ENCODE results near the gene ATF7IP.
A peak's percentile ranks its signal among the peaks of the same experiment; 100 is the strongest.

Gene ATF7IP

GRCh38 chr12:14473707-14474287, 108.3 kb downstream of the ATF7IP start:
- no peak for DNase-seq (ENCODE audit: insufficient read length, low spot score)
- FAIRE-seq, result no peak
- TF ChIP-seq PAX5 (IDR thresholded peaks at IDR 0.05; ENCODE audit: insufficient read depth, low read length, severe bottlenecking) (no peak), POU2F2 (IDR thresholded peaks at IDR 0.05; ENCODE audit: low read depth, low read length) (no peak), POLR2AphosphoS5 (IDR thresholded peaks at IDR 0.05; ENCODE audit: low read depth, low read length) (no peak), TAF1 (IDR thresholded peaks at IDR 0.05; ENCODE audit: low read depth, low read length) (no peak)

- DNase-seq (ENCODE audit: insufficient read length, low spot score), result no peak
- no peak for TF ChIP-seq POU2F2 (IDR thresholded peaks at IDR 0.05; ENCODE audit: low read depth, low read length)
- TF ChIP-seq PAX5 (IDR thresholded peaks at IDR 0.05; ENCODE audit: insufficient read depth, low read length, severe bottlenecking), result no peak
- TF ChIP-seq POLR2A (IDR thresholded peaks at IDR 0.05; ENCODE audit: low read depth, low read length), result no peak
- TF ChIP-seq TAF1 (IDR thresholded peaks at IDR 0.05; ENCODE audit: low read depth, low read length), result no peak
- no peak for TF ChIP-seq SPI1 (IDR thresholded peaks at IDR 0.05; ENCODE audit: low read depth, low read length)
- no peak for TF ChIP-seq POLR2AphosphoS5 (IDR thresholded peaks at IDR 0.05; ENCODE audit: low read depth, low read length)
- FAIRE-seq, result no peak
Observed at GRCh38 chr12:14479004-14479403, 113.5 kb downstream of the ATF7IP start.

GRCh38 chr12:14481201-14481600, 115.7 kb downstream of the ATF7IP start:
- no peak for DNase-seq (ENCODE audit: insufficient read length, low spot score)
- no peak for TF ChIP-seq POU2F2 (IDR thresholded peaks at IDR 0.05; ENCODE audit: low read depth, low read length)
- TF ChIP-seq POLR2A (IDR thresholded peaks at IDR 0.05; ENCODE audit: low read depth, low read length), result no peak
- no peak for TF ChIP-seq POLR2AphosphoS5 (IDR thresholded peaks at IDR 0.05; ENCODE audit: low read depth, low read length)
- TF ChIP-seq SPI1 (IDR thresholded peaks at IDR 0.05; ENCODE audit: low read depth, low read length), result no peak
- no peak for TF ChIP-seq PAX5 (IDR thresholded peaks at IDR 0.05; ENCODE audit: insufficient read depth, low read length, severe bottlenecking)
- TF ChIP-seq TAF1 (IDR thresholded peaks at IDR 0.05; ENCODE audit: low read depth, low read length), result no peak
- FAIRE-seq, result no peak

GRCh38 chr12:14482361-14482760, 116.9 kb downstream of the ATF7IP start:
- no peak for FAIRE-seq
- no peak for DNase-seq (ENCODE audit: insufficient read length, low spot score)

GRCh38 chr12:14482886-14483285, 117.4 kb downstream of the ATF7IP start:
- DNase-seq (ENCODE audit: insufficient read length, low spot score) (no peak), FAIRE-seq (no peak)
- TF ChIP-seq PAX5 (IDR thresholded peaks at IDR 0.05; ENCODE audit: insufficient read depth, low read length, severe bottlenecking), result no peak
- TF ChIP-seq POLR2A (IDR thresholded peaks at IDR 0.05; ENCODE audit: low read depth, low read length), result no peak
- no peak for TF ChIP-seq TAF1 (IDR thresholded peaks at IDR 0.05; ENCODE audit: low read depth, low read length)
- no peak for TF ChIP-seq POU2F2 (IDR thresholded peaks at IDR 0.05; ENCODE audit: low read depth, low read length)
- TF ChIP-seq POLR2AphosphoS5 (IDR thresholded peaks at IDR 0.05; ENCODE audit: low read depth, low read length), result no peak
- no peak for TF ChIP-seq SPI1 (IDR thresholded peaks at IDR 0.05; ENCODE audit: low read depth, low read length)

More at GRCh38 chr12:14482361-14482760, 116.9 kb downstream of the ATF7IP start:
- TF ChIP-seq POLR2A (IDR thresholded peaks at IDR 0.05; ENCODE audit: low read depth, low read length) (no peak), PAX5 (IDR thresholded peaks at IDR 0.05; ENCODE audit: insufficient read depth, low read length, severe bottlenecking) (no peak), SPI1 (IDR thresholded peaks at IDR 0.05; ENCODE audit: low read depth, low read length) (no peak), TAF1 (IDR thresholded peaks at IDR 0.05; ENCODE audit: low read depth, low read length) (no peak), POU2F2 (IDR thresholded peaks at IDR 0.05; ENCODE audit: low read depth, low read length) (no peak), POLR2AphosphoS5 (IDR thresholded peaks at IDR 0.05; ENCODE audit: low read depth, low read length) (no peak)

- FAIRE-seq (no peak), DNase-seq (ENCODE audit: insufficient read length, low spot score) (no peak)
- TF ChIP-seq POLR2A (IDR thresholded peaks at IDR 0.05; ENCODE audit: low read depth, low read length) (no peak), SPI1 (IDR thresholded peaks at IDR 0.05; ENCODE audit: low read depth, low read length) (no peak), TAF1 (IDR thresholded peaks at IDR 0.05; ENCODE audit: low read depth, low read length) (no peak), PAX5 (IDR thresholded peaks at IDR 0.05; ENCODE audit: insufficient read depth, low read length, severe bottlenecking) (no peak), POLR2AphosphoS5 (IDR thresholded peaks at IDR 0.05; ENCODE audit: low read depth, low read length) (no peak), POU2F2 (IDR thresholded peaks at IDR 0.05; ENCODE audit: low read depth, low read length) (no peak)
Observed at GRCh38 chr12:14495326-14495725, 129.8 kb downstream of the ATF7IP start.

- TF ChIP-seq POU2F2 (IDR thresholded peaks at IDR 0.05; ENCODE audit: low read depth, low read length) (no peak), POLR2AphosphoS5 (IDR thresholded peaks at IDR 0.05; ENCODE audit: low read depth, low read length) (no peak), PAX5 (IDR thresholded peaks at IDR 0.05; ENCODE audit: insufficient read depth, low read length, severe bottlenecking) (no peak), TAF1 (IDR thresholded peaks at IDR 0.05; ENCODE audit: low read depth, low read length) (no peak), SPI1 (IDR thresholded peaks at IDR 0.05; ENCODE audit: low read depth, low read length) (no peak), POLR2A (IDR thresholded peaks at IDR 0.05; ENCODE audit: low read depth, low read length) (no peak)
- FAIRE-seq, result peak; percentile 40
- no peak for DNase-seq (ENCODE audit: insufficient read length, low spot score)
Observed at GRCh38 chr12:14505626-14506596, 140.4 kb downstream of the ATF7IP start.

GRCh38 chr12:14510574-14510973, 145.1 kb downstream of the ATF7IP start:
- DNase-seq (ENCODE audit: insufficient read length, low spot score) (no peak), FAIRE-seq (no peak)
- TF ChIP-seq PAX5 (IDR thresholded peaks at IDR 0.05; ENCODE audit: insufficient read depth, low read length, severe bottlenecking) (no peak), POU2F2 (IDR thresholded peaks at IDR 0.05; ENCODE audit: low read depth, low read length) (no peak), SPI1 (IDR thresholded peaks at IDR 0.05; ENCODE audit: low read depth, low read length) (peak; percentile 44)

GRCh38 chr12:14514154-14514842, 148.8 kb downstream of the ATF7IP start:
- TF ChIP-seq POLR2AphosphoS5 (IDR thresholded peaks at IDR 0.05; ENCODE audit: low read depth, low read length), result no peak
- no peak for TF ChIP-seq POLR2A (IDR thresholded peaks at IDR 0.05; ENCODE audit: low read depth, low read length)
- no peak for TF ChIP-seq POU2F2 (IDR thresholded peaks at IDR 0.05; ENCODE audit: low read depth, low read length)
- no peak for TF ChIP-seq SPI1 (IDR thresholded peaks at IDR 0.05; ENCODE audit: low read depth, low read length)
- no peak for TF ChIP-seq PAX5 (IDR thresholded peaks at IDR 0.05; ENCODE audit: insufficient read depth, low read length, severe bottlenecking)
- no peak for FAIRE-seq
- no peak for DNase-seq (ENCODE audit: insufficient read length, low spot score)

Data from GM12891 (cell line).